H1 (cell line): ENCODE measurements around the gene KCNT1. TPM values are rescaled to one million over a fixed set of nuclear protein-coding genes. Genes with fewer than 3 reads are reported as not detected.

Source experiments
- CTCF ChIA-PET: fragments of 300-600 bp; sonication (Branson Sonifier 250); formaldehyde crosslinking; loops from one replicate; lab custom pipeline; 2021; ENCODE audit not compliant: partially characterized antibody; lab: Charles Lee
- POLR2A ChIA-PET: fragments of 300-600 bp; sonication (Branson Sonifier 250); formaldehyde crosslinking; loops from one replicate; lab custom pipeline; 2021; ENCODE audit warnings: inconsistent platforms; ENCODE audit not compliant: partially characterized antibody; lab: Charles Lee
- DNase-seq, 2 experiments: peaks; one replicate each; pipeline versions ENCODE4 v3.0.0 to v3.0.0-alpha.2; 2010 to 2022; ENCODE audit warnings: low spot score in 2 of 2, low read depth in 1 of 2, mixed read lengths in 1 of 2
- FAIRE-seq: peaks from 2 replicates; lab custom pipeline; 2011; peaks lifted over from hg19 to GRCh38; lab: Jason Lieb, UNC
- H2AFZ ChIP-seq: 2 replicates; pipeline ENCODE4 v1.8.1; 2012; ENCODE audit warnings: low read length, inconsistent platforms
- H2AK5ac ChIP-seq: 2 replicates; pipeline ENCODE4 v1.6.1; 2013; ENCODE audit warnings: low read depth, low read length
- H2BK120ac ChIP-seq: replicated peaks from 2 replicates; pipeline ENCODE3; 2013; ENCODE audit warnings: low read depth, low read length, inconsistent platforms
- H2BK12ac ChIP-seq: 2 replicates; pipeline ENCODE4 v1.6.1; 2013; ENCODE audit warnings: low read depth, low read length
- H2BK15ac ChIP-seq: 2 replicates; pipeline ENCODE4 v1.6.1; 2013; ENCODE audit warnings: low read length
- H2BK20ac ChIP-seq: 2 replicates; pipeline ENCODE4 v1.6.1; 2013; ENCODE audit warnings: low read length
- H2BK5ac ChIP-seq: 2 replicates; pipeline ENCODE4 v1.6.1; 2013; ENCODE audit warnings: low read depth, low read length
- H3K14ac ChIP-seq: 2 replicates; pipeline ENCODE4 v1.6.1; 2013; ENCODE audit warnings: inconsistent platforms; ENCODE audit not compliant: insufficient read length
- H3K18ac ChIP-seq: 2 replicates; pipeline ENCODE4 v1.6.1; 2013; ENCODE audit warnings: low read length; ENCODE audit errors: extremely low read depth
- H3K23ac ChIP-seq: 2 replicates; pipeline ENCODE4 v1.6.1; 2013; ENCODE audit warnings: inconsistent platforms; ENCODE audit not compliant: insufficient read length
- H3K23me2 ChIP-seq: 2 replicates; pipeline ENCODE4 v1.6.1; 2013; ENCODE audit warnings: low read depth, low read length
- H3K27ac ChIP-seq: 2 replicates; pipeline ENCODE4 v1.6.1; 2011; ENCODE audit warnings: low read depth, low read length, inconsistent platforms
- H3K27me3 ChIP-seq, 4 experiments: replicated peaks in 1 of 4; 1 replicate in 1 of 4; 2 replicates in 3 of 4; pipeline versions ENCODE4 v1.6.1 to v1.8.1; 2011 to 2013; ENCODE audit warnings: low read length in 3 of 4, mild to moderate bottlenecking in 3 of 4, inconsistent platforms in 2 of 4, mixed read lengths in 2 of 4, moderate library complexity in 1 of 4; ENCODE audit not compliant: control insufficient read depth in 3 of 4, insufficient read depth in 3 of 4; ENCODE audit errors: extremely low read depth in 1 of 4
- H3K36me3 ChIP-seq, 4 experiments: 2 replicates each; pipeline versions ENCODE4 v1.6.1 to v1.8.1; 2011 to 2013; ENCODE audit warnings: mild to moderate bottlenecking in 4 of 4, low read length in 3 of 4, moderate library complexity in 2 of 4, control low read depth in 1 of 4, inconsistent platforms in 1 of 4; ENCODE audit not compliant: insufficient read depth in 4 of 4, control insufficient read depth in 2 of 4
- H3K4ac ChIP-seq: replicated peaks from 2 replicates; pipeline ENCODE3; 2013; ENCODE audit warnings: low read length, low read depth, mixed read lengths, inconsistent platforms; ENCODE audit not compliant: insufficient read length
- H3K4me1 ChIP-seq, 4 experiments: replicated peaks in 1 of 4; 1 replicate in 1 of 4; 2 replicates in 3 of 4; pipeline versions ENCODE4 v1.6.1 to v1.8.1; 2011 to 2013; ENCODE audit warnings: low read length in 3 of 4, inconsistent platforms in 2 of 4, mixed read lengths in 1 of 4; ENCODE audit not compliant: insufficient read depth in 4 of 4, control insufficient read depth in 3 of 4
- H3K4me2 ChIP-seq, 2 experiments: 2 replicates each; pipeline versions ENCODE4 v1.6.1 to v1.8.1; 2011 to 2013; ENCODE audit warnings: low read depth in 2 of 2, low read length in 2 of 2, control low read depth in 1 of 2, inconsistent platforms in 1 of 2, mild to moderate bottlenecking in 1 of 2; ENCODE audit not compliant: insufficient read depth in 1 of 2
- H3K4me3 ChIP-seq, 4 experiments: fragments of 200-600, 300-600 bp in 1 of 4; sonication (generic), shearing (Covaris generic), sonication (Bioruptor Twin) in 1 of 4; 2 replicates each; pipeline versions ENCODE4 v1.5.1 to v1.8.1; 2011 to 2016; ENCODE audit warnings: low read length in 4 of 4, low read depth in 3 of 4, control low read depth in 2 of 4, inconsistent platforms in 2 of 4, mild to moderate bottlenecking in 2 of 4, mixed read lengths in 1 of 4, moderate library complexity in 1 of 4; ENCODE audit not compliant: insufficient read depth in 2 of 4; ENCODE audit errors: extremely low read depth in 1 of 4
- H3K56ac ChIP-seq: replicated peaks from 2 replicates; pipeline ENCODE3; 2013; ENCODE audit warnings: low read depth, mild to moderate bottlenecking, mixed read lengths, low read length, inconsistent platforms; ENCODE audit not compliant: insufficient read length
- H3K79me1 ChIP-seq: 2 replicates; pipeline ENCODE4 v1.6.1; 2013; ENCODE audit warnings: low read depth, low read length, control low read depth
- H3K79me2 ChIP-seq, 2 experiments: 2 replicates each; pipeline versions ENCODE4 v1.6.1 to v1.8.1; 2012 to 2013; ENCODE audit warnings: low read length in 2 of 2, mild to moderate bottlenecking in 2 of 2, inconsistent platforms in 1 of 2; ENCODE audit not compliant: insufficient read depth in 2 of 2, control insufficient read depth in 1 of 2
- H3K9ac ChIP-seq, 4 experiments: replicated peaks in 1 of 4; 1 replicate in 1 of 4; 2 replicates in 3 of 4; pipeline versions ENCODE4 v1.6.1 to v1.8.1; 2011 to 2013; ENCODE audit warnings: low read depth in 3 of 4, low read length in 3 of 4, control low read depth in 2 of 4, mild to moderate bottlenecking in 2 of 4, moderate library complexity in 2 of 4, inconsistent platforms in 1 of 4; ENCODE audit errors: extremely low read depth in 1 of 4
- H3K9me3 ChIP-seq, 2 experiments: 2 replicates each; pipeline versions ENCODE4 v1.6.1 to v1.8.1; 2012 to 2013; ENCODE audit warnings: mild to moderate bottlenecking in 2 of 2, moderate library complexity in 2 of 2, control low read depth in 1 of 2, inconsistent platforms in 1 of 2, low read depth in 1 of 2, low read length in 1 of 2, mixed read lengths in 1 of 2; ENCODE audit not compliant: insufficient read depth in 2 of 2
- H4K20me1 ChIP-seq, 2 experiments: replicated peaks in 1 of 2; 2 replicates each; pipeline versions ENCODE3 to v1.8.1; 2011 to 2013; ENCODE audit warnings: inconsistent platforms in 2 of 2, low read length in 2 of 2, mild to moderate bottlenecking in 1 of 2; ENCODE audit not compliant: insufficient read depth in 2 of 2, control insufficient read depth in 1 of 2
- H4K5ac ChIP-seq: 2 replicates; pipeline ENCODE4 v1.6.1; 2013; ENCODE audit warnings: low read length, low read depth, mixed read lengths, inconsistent platforms; ENCODE audit not compliant: insufficient read length
- H4K8ac ChIP-seq: 2 replicates; pipeline ENCODE4 v1.8.0; 2013; ENCODE audit warnings: mild to moderate bottlenecking, moderate library complexity, low read length, inconsistent platforms; ENCODE audit not compliant: insufficient read depth; ENCODE audit errors: extremely low read depth
- H4K91ac ChIP-seq: replicated peaks from 2 replicates; pipeline ENCODE3; 2013; ENCODE audit warnings: low read length, mixed read lengths, inconsistent platforms; ENCODE audit not compliant: insufficient read length
- EGR1 ChIP-seq: IDR thresholded peaks from 2 replicates; pipeline ENCODE4 v1.6.1; 2011; ENCODE audit warnings: low read depth, low read length, borderline replicate concordance
- EP300 ChIP-seq, 2 experiments: IDR thresholded peaks; 1 replicate in 1 of 2; 2 replicates in 1 of 2; pipeline ENCODE4 v1.6.1; 2011 to 2012; ENCODE audit warnings: low read depth in 2 of 2, low read length in 2 of 2, mild to moderate bottlenecking in 2 of 2, borderline replicate concordance in 1 of 2, inconsistent platforms in 1 of 2, moderate library complexity in 1 of 2
- EZH2 ChIP-seq: fragments of 200-600 bp; sonication (generic); IDR thresholded peaks from 2 replicates; pipeline ENCODE4 v1.7.1; 2012; ENCODE audit warnings: low read depth, mild to moderate bottlenecking, moderate library complexity, low read length, inconsistent platforms; ENCODE audit not compliant: severe bottlenecking
- GABPA ChIP-seq: IDR thresholded peaks from 2 replicates; pipeline ENCODE4 v1.6.1; 2011; ENCODE audit warnings: mild to moderate bottlenecking, low read length, moderate library complexity, borderline replicate concordance; ENCODE audit not compliant: insufficient read depth
- MAX ChIP-seq: IDR thresholded peaks from 2 replicates; pipeline ENCODE4 v1.6.1; 2012; ENCODE audit warnings: inconsistent platforms
- NRF1 ChIP-seq: IDR thresholded peaks from 2 replicates; pipeline ENCODE4 v1.6.1; 2011; ENCODE audit warnings: mild to moderate bottlenecking, low read depth, low read length, improper control_type of control experiment
- POLR2AphosphoS5 ChIP-seq: IDR thresholded peaks from 2 replicates; pipeline ENCODE4 v1.6.1; 2011; ENCODE audit warnings: low read depth, low read length
- POU5F1 ChIP-seq: IDR thresholded peaks from 2 replicates; pipeline ENCODE4 v1.6.1; 2011; ENCODE audit warnings: low read depth, mild to moderate bottlenecking, low read length, moderate library complexity
- SAP30 ChIP-seq: fragments of 300-600 bp; sonication (generic); IDR thresholded peaks from 2 replicates; pipeline ENCODE4 v1.7.1; 2012; ENCODE audit warnings: low read length, moderate library complexity, mild to moderate bottlenecking, inconsistent platforms; ENCODE audit not compliant: insufficient read depth, insufficient replicate concordance
- SIRT6 ChIP-seq: IDR thresholded peaks from one replicate; pipeline ENCODE4 v1.7.1; 2012; ENCODE audit warnings: low read length, inconsistent platforms
- TBP ChIP-seq: IDR thresholded peaks from 2 replicates; pipeline ENCODE4 v1.6.1; 2011; ENCODE audit warnings: low read depth, low read length, improper control_type of control experiment
- TEAD4 ChIP-seq: IDR thresholded peaks from 2 replicates; pipeline ENCODE4 v1.6.1; 2012; ENCODE audit warnings: low read depth, low read length, inconsistent platforms, mixed read lengths
- YY1 ChIP-seq: IDR thresholded peaks from 2 replicates; pipeline ENCODE4 v1.6.1; 2011; ENCODE audit warnings: low read depth, mild to moderate bottlenecking, low read length
- WGBS, 2 experiments: shearing (Covaris generic) in 1 of 2; methylation state at CpG; one replicate each; pipeline versions ENCODE4 v1.1.6 to v1.1.7; 2013 to 2015; ENCODE audit warnings: low lambda C conversion rate in 2 of 2, mixed read lengths in 2 of 2, inconsistent platforms in 1 of 2, low coverage in 1 of 2, missing lambda C conversion rate in 1 of 2; ENCODE audit not compliant: insufficient replicate concordance in 2 of 2, insufficient coverage in 1 of 2, insufficient read length in 1 of 2; ENCODE audit errors: extremely low coverage in 1 of 2, missing lambda C conversion rate in 1 of 2; 5-methylcytosine and 5-hydroxymethylcytosine counted together
- polyA plus RNA-seq, 7 experiments: library from polyadenylated mRNA; depleted of rRNA in 3 of 7; stranded (reverse) in 5 of 7; unstranded in 2 of 7; fragments of >200 nt in 5 of 7; fragments of 200-250 nt in 2 of 7; gene quantifications; 1 replicate in 5 of 7; 2 replicates in 1 of 7; 4 replicates in 1 of 7; pipeline versions ENCODE4 v1.2.1 to v1.2.3, GENCODE V29; 2011 to 2013; ENCODE audit warnings: missing spikeins in 2 of 7, mixed read lengths in 2 of 7
- total RNA-seq: library from RNA; stranded (reverse); fragmentation: NEBNext Ultra II Directional; extraction: Animal tissue kit (Norgen Biotek cat#: 25700); gene quantifications from 2 replicates; pipeline ENCODE4 v1.2.1, GENCODE V29; 2021

Gene KCNT1
- total and polyA plus RNA-seq, 2 of the 8 experiments (the other 6 are each of a cell fraction or from before 2014, with no cell fraction given), result 0.13 to 0.20 TPM

- Histone ChIP-seq H3K4me2 (no peak overlapping the region), H4K91ac (no peak overlapping the region), H3K23ac (no peak overlapping the region), H3K36me3 (peaks cover 34 to 76% (median 68%) of the 10 kb centered on the region in 4 experiments), H3K14ac (no peak overlapping the region), H4K20me1 (peaks cover 7 to 11% of the 10 kb centered on the region in 2 experiments), H2BK12ac (no peak overlapping the region), H3K23me2 (no peaks in the 10 kb centered on the region), H4K8ac (no peak overlapping the region; the same call in 1 of the 2 replicates), H2AK5ac (no peak overlapping the region), H2BK15ac (no peak overlapping the region), H3K4ac (no peak overlapping the region), H3K79me2 (no peaks in the 10 kb centered on the region), H2BK20ac (no peak overlapping the region), H2AFZ (no peak overlapping the region), H3K9me3 (no peaks in the 10 kb centered on the region), H3K27ac (no peak overlapping the region), H3K79me1 (no peaks in the 10 kb centered on the region; the same call in 1 of the 2 replicates), H3K56ac (no peak overlapping the region), H3K9ac (no peak overlapping the region), H3K4me3 (no peak overlapping the region), H4K5ac (no peak overlapping the region), H2BK5ac (no peak overlapping the region), H3K18ac (no peak overlapping the region), H3K4me1 (no peaks in the 10 kb centered on the region; a peak in 1 of 7 replicates), H2BK120ac (no peak overlapping the region), H3K27me3 (no peaks in the 10 kb centered on the region)
- 96% methylated on average over 37 of the region's 43 CpGs; no CpG with 5 or more reads in 1 of the 2 experiments for WGBS, 2 experiments
- no peak for FAIRE-seq
- ChIA-PET CTCF (interaction anchor here (0.6 to 1.3 kb wide), 10 partner anchors 20 to 843 kb away, joined by 3 to 4 read pairs (median 3); no protein-coding TSS in a partner anchor), POLR2A (no interaction called here)
- DNase-seq, result no peak
- TF ChIP-seq POU5F1, result no peak
- no peak for TF ChIP-seq EP300 (IDR thresholded peaks at IDR 0.05; ENCODE audit: borderline replicate concordance in 1 of 2, low read depth in 2 of 2, low read length in 2 of 2)
- TF ChIP-seq SIRT6, result no peak
- TF ChIP-seq EZH2, result no peak
- no peak for TF ChIP-seq NRF1
- no peak for TF ChIP-seq TEAD4
- no peak for TF ChIP-seq TBP
- TF ChIP-seq EGR1, result no peak
- TF ChIP-seq GABPA, result no peak
- TF ChIP-seq POLR2AphosphoS5, result no peak
- TF ChIP-seq MAX, result no peak
- TF ChIP-seq YY1, result no peak
- TF ChIP-seq SAP30, result no peak
Observed at GRCh38 chr9:135818718-135819475, 116.9 kb downstream of the KCNT1 start.
